Transverse colon (tissue), 3 donors: ENCODE data around the gene ATAD1.

ENCODE experiments used
- EP300 ChIP-seq: sonication (generic); formaldehyde crosslinking; IDR thresholded peaks from one replicate; pipeline ENCODE4 v1.6.1; 2017; ENCODE audit warnings: antibody characterized with exemption, low read depth
- TF ChIP-seq, protein P1 (sequence below), 5 experiments: fragments of 200-600 bp in 3 of 5; fragments of 450-650 bp in 2 of 5; sonication (generic) in 3 of 5; IDR thresholded peaks; 1 replicate in 2 of 5; 2 replicates in 3 of 5; pipeline ENCODE4 v1.5.1; 2016 to 2017; ENCODE audit warnings: antibody characterized with exemption in 5 of 5, inconsistent platforms in 3 of 5, mild to moderate bottlenecking in 2 of 5, moderate library complexity in 1 of 5

DNA sequence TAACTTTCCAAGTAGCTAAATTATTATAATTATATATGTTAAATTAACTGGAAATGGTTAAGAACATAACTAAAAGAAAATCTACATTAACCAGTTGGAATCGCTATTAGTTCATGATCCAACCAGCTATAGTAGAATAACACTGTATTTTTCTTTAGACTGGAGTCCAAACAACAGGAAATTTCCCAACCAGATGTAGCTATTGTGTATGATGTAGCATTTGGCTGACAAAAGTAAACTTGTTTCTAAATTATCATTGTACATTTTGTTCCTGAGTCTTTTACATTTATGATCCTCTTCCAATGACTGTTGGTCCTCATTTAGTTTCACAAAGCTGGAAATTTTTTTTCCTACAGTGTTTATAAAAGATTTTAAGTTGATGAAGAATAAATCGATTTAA lies 96.2 kb downstream of the ATAD1 start:
- TF ChIP-seq EP300: no peak
- TF ChIP-seq, protein P1, sequence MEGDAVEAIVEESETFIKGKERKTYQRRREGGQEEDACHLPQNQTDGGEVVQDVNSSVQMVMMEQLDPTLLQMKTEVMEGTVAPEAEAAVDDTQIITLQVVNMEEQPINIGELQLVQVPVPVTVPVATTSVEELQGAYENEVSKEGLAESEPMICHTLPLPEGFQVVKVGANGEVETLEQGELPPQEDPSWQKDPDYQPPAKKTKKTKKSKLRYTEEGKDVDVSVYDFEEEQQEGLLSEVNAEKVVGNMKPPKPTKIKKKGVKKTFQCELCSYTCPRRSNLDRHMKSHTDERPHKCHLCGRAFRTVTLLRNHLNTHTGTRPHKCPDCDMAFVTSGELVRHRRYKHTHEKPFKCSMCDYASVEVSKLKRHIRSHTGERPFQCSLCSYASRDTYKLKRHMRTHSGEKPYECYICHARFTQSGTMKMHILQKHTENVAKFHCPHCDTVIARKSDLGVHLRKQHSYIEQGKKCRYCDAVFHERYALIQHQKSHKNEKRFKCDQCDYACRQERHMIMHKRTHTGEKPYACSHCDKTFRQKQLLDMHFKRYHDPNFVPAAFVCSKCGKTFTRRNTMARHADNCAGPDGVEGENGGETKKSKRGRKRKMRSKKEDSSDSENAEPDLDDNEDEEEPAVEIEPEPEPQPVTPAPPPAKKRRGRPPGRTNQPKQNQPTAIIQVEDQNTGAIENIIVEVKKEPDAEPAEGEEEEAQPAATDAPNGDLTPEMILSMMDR (IDR thresholded peaks at IDR 0.05): no peak
